T-cell (primary cell): ENCODE measurements around the gene TRNT1. TPM values are rescaled to one million over a fixed set of nuclear protein-coding genes. Genes with fewer than 3 reads are reported as not detected.
A peak's percentile ranks its signal among the peaks of the same experiment; 100 is the strongest.

ENCODE experiments used
- ATAC-seq, 4 experiments: fragments of 200-7000 bp in 3 of 4; fragments of 150-1000 bp in 1 of 4; cut with Tn5 transposase; replicated peaks in 1 of 4; 1 replicate in 3 of 4; 2 replicates in 1 of 4; pipeline ENCODE4 v1.10.0; 2021; ENCODE audit warnings: moderate library complexity in 3 of 4, mild to moderate bottlenecking in 2 of 4, moderate number of reproducible peaks in 1 of 4
- CTCF ChIA-PET, 2 donors: fragments of 300-600 bp; sonication (Branson Sonifier 250); formaldehyde crosslinking; loops; one replicate each; lab custom pipeline; 2022; ENCODE audit warnings: antibody characterized with exemption in 2 of 2; lab: Charles Lee
- POLR2A ChIA-PET, 2 donors: fragments of 300-600 bp; sonication (Branson Sonifier 250); formaldehyde crosslinking; loops; one replicate each; lab custom pipeline; 2022; ENCODE audit warnings: antibody characterized with exemption in 2 of 2; lab: Charles Lee
- DNase-seq, 35 experiments: peaks; one replicate each; pipeline versions ENCODE4 v3.0.0 to v3.0.0-alpha.2; 2013 to 2023
- H3K27ac ChIP-seq: one replicate; pipeline ENCODE4 v1.5.1; 2013; ENCODE audit warnings: low read length
- H3K27me3 ChIP-seq, 2 experiments: replicated peaks in 1 of 2; 1 replicate in 1 of 2; 2 replicates in 1 of 2; pipeline versions ENCODE4 v1.6.1 to v1.7.0; 2013; ENCODE audit warnings: low read length in 1 of 2, mixed read lengths in 1 of 2; ENCODE audit not compliant: control insufficient read depth in 2 of 2, insufficient read depth in 2 of 2; ENCODE audit errors: extremely low read depth in 1 of 2
- H3K36me3 ChIP-seq, 2 donors: 1 replicate in 1 of 2; 2 replicates in 1 of 2; pipeline versions ENCODE4 v1.6.1 to v1.7.0; 2013; ENCODE audit warnings: low read length in 1 of 2; ENCODE audit not compliant: control insufficient read depth in 2 of 2, insufficient read depth in 1 of 2; ENCODE audit errors: extremely low read depth in 1 of 2
- H3K4me1 ChIP-seq, 2 experiments: 1 replicate in 1 of 2; 2 replicates in 1 of 2; pipeline versions ENCODE4 v1.6.1 to v1.7.0; 2013; ENCODE audit warnings: low read length in 2 of 2, mixed read lengths in 1 of 2; ENCODE audit not compliant: insufficient read depth in 2 of 2, control insufficient read depth in 1 of 2; ENCODE audit errors: extremely low read depth in 1 of 2
- H3K4me3 ChIP-seq, 2 donors: 1 replicate in 1 of 2; 2 replicates in 1 of 2; pipeline versions ENCODE4 v1.5.1 to v1.7.0; 2013; ENCODE audit warnings: mild to moderate bottlenecking in 2 of 2, low read length in 1 of 2, moderate library complexity in 1 of 2; ENCODE audit not compliant: control insufficient read depth in 1 of 2; ENCODE audit errors: extremely low read depth in 1 of 2
- H3K9me3 ChIP-seq: 2 replicates; pipeline ENCODE4 v1.7.0; 2013
- H3K27ac Mint-ChIP-seq, 2 donors: one replicate each; pipeline ENCODE4 v1.8.0; 2020 to 2021; ENCODE audit warnings: mild to moderate bottlenecking in 2 of 2, mixed read lengths in 2 of 2
- H3K27me3 Mint-ChIP-seq, 2 donors: one replicate each; pipeline ENCODE4 v1.8.0; 2021 to 2022; ENCODE audit warnings: mixed read lengths in 2 of 2
- H3K36me3 Mint-ChIP-seq: one replicate; pipeline ENCODE4 v1.8.0; 2021; ENCODE audit warnings: mixed read lengths
- H3K4me1 Mint-ChIP-seq, 3 donors: one replicate each; pipeline ENCODE4 v1.8.0; 2020 to 2022; ENCODE audit warnings: mixed read lengths in 3 of 3, mild to moderate bottlenecking in 1 of 3
- H3K4me3 Mint-ChIP-seq, 3 donors: one replicate each; pipeline ENCODE4 v1.8.0; 2020 to 2022; ENCODE audit warnings: mild to moderate bottlenecking in 3 of 3, mixed read lengths in 3 of 3, moderate library complexity in 3 of 3
- H3K9me3 Mint-ChIP-seq, 3 donors: one replicate each; pipeline ENCODE4 v1.8.0; 2020 to 2022; ENCODE audit warnings: mixed read lengths in 3 of 3
- WGBS: methylation state at CpG from one replicate; pipeline ENCODE4 v1.1.5; 2013; ENCODE audit warnings: missing lambda C conversion rate; ENCODE audit not compliant: insufficient coverage; 5-methylcytosine and 5-hydroxymethylcytosine counted together
- total RNA-seq, 35 experiments: library from RNA in 6 of 35; stranded (reverse) in 6 of 35; fragments of 120-200 nt in 1 of 35; gene quantifications; one replicate each; pipeline versions ENCODE4 v1.2.1 to v1.2.4 and lab custom pipeline; 2013 to 2026

TRNT1 gene
- total RNA-seq, 5 donors from 2014 or later (not counting 1 experiment from before 2014, with no cell fraction given), result 28.6 to 38.9 (median 37.5) TPM

GRCh38 chr3:3125977-3126376, 763 bp upstream of the TRNT1 start:
- no peak for DNase-seq
- CTCF ChIA-PET, result interaction anchor here in 1 of 2 donors (0.6 to 2.3 kb wide), 2 partner anchors 36 to 46 kb away, joined by 3 to 8 read pairs; no protein-coding TSS in a partner anchor

GRCh38 chr3:3127432-3128010, 781 bp downstream of the TRNT1 start:
- H3K9me3 ChIP-seq, result no peaks in the 10 kb centered on the region
- peaks cover 8 to 36% of the 10 kb centered on the region in 2 experiments for H3K4me1 ChIP-seq
- peak overlapping the region; percentile 96 for H3K27ac ChIP-seq
- H3K36me3 ChIP-seq, result peaks cover 0 to 25% of the 10 kb centered on the region in 2 donors
- peak overlapping the region; percentile 84 to 96 for H3K4me3 ChIP-seq
- peak overlapping the region; percentile 93 to 96 (median 95) for H3K4me3 Mint-ChIP-seq
- ATAC-seq (no peak), DNase-seq (peak in 24 of 35 experiments; percentile 11 to 61 (median 22))
- H3K4me1 Mint-ChIP-seq, result peaks cover 39 to 43% (median 41%) of the 10 kb centered on the region in 3 donors
- H3K27ac Mint-ChIP-seq, result peak overlapping the region; percentile 94
- H3K27me3 ChIP-seq, result no peaks in the 10 kb centered on the region
- POLR2A ChIA-PET, result interaction anchor here in 1 of 2 donors (0.6 kb wide), 1 partner anchor 1377 kb away, joined by 3 read pairs; no protein-coding TSS in a partner anchor
- 3% methylated on average over 7 of the region's 20 CpGs for WGBS
- no peaks in the 10 kb centered on the region for H3K9me3 Mint-ChIP-seq
- no peaks in the 10 kb centered on the region for H3K27me3 Mint-ChIP-seq
- peaks cover 20% of the 10 kb centered on the region for H3K36me3 Mint-ChIP-seq
- CTCF ChIA-PET, result interaction anchor here in 1 of 2 donors (2.3 kb wide), 1 partner anchor 44 kb away, joined by 8 read pairs; no protein-coding TSS in a partner anchor

More at GRCh38 chr3:3125977-3126376, 763 bp upstream of the TRNT1 start:
- Mint-ChIP-seq H3K27me3 (no peaks in the 10 kb centered on the region), H3K36me3 (peaks cover 15% of the 10 kb centered on the region), H3K4me3 (peak overlapping the region; percentile 93 to 96 (median 95)), H3K27ac (peak overlapping the region; percentile 90 to 94), H3K9me3 (no peaks in the 10 kb centered on the region), H3K4me1 (peaks cover 39 to 43% (median 39%) of the 10 kb centered on the region in 3 donors)
- Histone ChIP-seq H3K9me3 (no peaks in the 10 kb centered on the region), H3K4me1 (peaks cover 8 to 36% of the 10 kb centered on the region in 2 experiments), H3K36me3 (peaks cover 0 to 22% of the 10 kb centered on the region in 2 donors), H3K27ac (peak overlapping the region; percentile 95), H3K4me3 (peak overlapping the region; percentile 70 to 96), H3K27me3 (no peaks in the 10 kb centered on the region)
- POLR2A ChIA-PET, result interaction anchor here in 1 of 2 donors (1.0 kb wide), 1 partner anchor 44 kb away, joined by 3 read pairs; no protein-coding TSS in a partner anchor
- 95% methylated on average over 21 of the region's 24 CpGs for WGBS
- ATAC-seq, result no peak

GRCh38 chr3:3129579-3129978, 2.8 kb downstream of the TRNT1 start:
- Histone ChIP-seq H3K9me3 (no peaks in the 10 kb centered on the region), H3K27ac (no peak overlapping the region), H3K27me3 (no peaks in the 10 kb centered on the region), H3K4me1 (peaks cover 12 to 43% of the 10 kb centered on the region in 2 experiments), H3K4me3 (no peak overlapping the region), H3K36me3 (peaks cover 0 to 29% of the 10 kb centered on the region in 2 donors)
- peak overlapping the region in 1 of 3 donors; percentile 96 for H3K4me3 Mint-ChIP-seq
- H3K4me1 Mint-ChIP-seq, result peaks cover 59 to 62% (median 59%) of the 10 kb centered on the region in 3 donors
- ChIA-PET POLR2A (interaction anchor here in 1 of 2 donors (0.6 to 1.1 kb wide), 4 partner anchors 10 to 62 kb away, joined by 3 read pairs; no protein-coding TSS in a partner anchor), CTCF (interaction anchor here in 1 of 2 donors (0.5 to 1.3 kb wide), 2 partner anchors 44 to 1899 kb away, joined by 3 to 4 read pairs; no protein-coding TSS in a partner anchor)
- no peaks in the 10 kb centered on the region for H3K27me3 Mint-ChIP-seq
- DNase-seq, result no peak
- peak overlapping the region; percentile 16 to 46 for H3K27ac Mint-ChIP-seq
- no peaks in the 10 kb centered on the region for H3K9me3 Mint-ChIP-seq
- WGBS, result 58% methylated on average over 5 of the region's 5 CpGs
- ATAC-seq, result no peak
- peaks cover 26% of the 10 kb centered on the region for H3K36me3 Mint-ChIP-seq

- peaks cover 61 to 71% (median 69%) of the 10 kb centered on the region in 3 donors for H3K4me1 Mint-ChIP-seq
- Histone ChIP-seq H3K27ac (no peak overlapping the region), H3K9me3 (no peaks in the 10 kb centered on the region), H3K36me3 (peaks cover 0 to 51% of the 10 kb centered on the region in 2 donors), H3K4me3 (no peak overlapping the region), H3K27me3 (no peaks in the 10 kb centered on the region), H3K4me1 (peaks cover 6 to 21% of the 10 kb centered on the region in 2 experiments)
- 94% methylated on average over 2 of the region's 6 CpGs for WGBS
- no peak overlapping the region for H3K4me3 Mint-ChIP-seq
- POLR2A ChIA-PET, result interaction anchor here in 1 of 2 donors (0.8 to 1.5 kb wide), 4 partner anchors 9 to 37 kb away, joined by 3 to 5 read pairs (median 4); no protein-coding TSS in a partner anchor
- ATAC-seq (no peak), DNase-seq (no peak)
- peak overlapping the region in 1 of 2 donors; percentile 22 for H3K27ac Mint-ChIP-seq
- H3K9me3 Mint-ChIP-seq, result no peaks in the 10 kb centered on the region
- CTCF ChIA-PET, result interaction anchor here (0.6 to 2.3 kb wide), 4 partner anchors 38 to 1891 kb away, joined by 3 to 9 read pairs (median 4); no protein-coding TSS in a partner anchor
- H3K27me3 Mint-ChIP-seq, result no peaks in the 10 kb centered on the region
- peaks cover 53% of the 10 kb centered on the region for H3K36me3 Mint-ChIP-seq
Measured at GRCh38 chr3:3133500-3133899, 6.8 kb downstream of the TRNT1 start.

- H3K4me3 ChIP-seq, result no peak overlapping the region
- H3K36me3 ChIP-seq, result peaks cover 0 to 53% of the 10 kb centered on the region in 2 donors
- ChIA-PET CTCF (no interaction called here), POLR2A (interaction anchor here in 1 of 2 donors (1.5 kb wide), 1 partner anchor 35 kb away, joined by 4 read pairs; no protein-coding TSS in a partner anchor)
- H3K27ac Mint-ChIP-seq, result peak overlapping the region; percentile 66 to 75
- peak overlapping the region in 1 of 3 donors; percentile 2 for H3K4me3 Mint-ChIP-seq
- 95% methylated on average over 3 of the region's 4 CpGs for WGBS
- no peak overlapping the region for H3K27ac ChIP-seq
- peaks cover 52% of the 10 kb centered on the region for H3K36me3 Mint-ChIP-seq
- H3K9me3 Mint-ChIP-seq, result no peaks in the 10 kb centered on the region
- H3K4me1 ChIP-seq, result peaks cover 4 to 9% of the 10 kb centered on the region in 2 experiments
- no peaks in the 10 kb centered on the region for H3K27me3 ChIP-seq
- DNase-seq, result no peak
- no peaks in the 10 kb centered on the region for H3K27me3 Mint-ChIP-seq
- peaks cover 57 to 66% (median 62%) of the 10 kb centered on the region in 3 donors for H3K4me1 Mint-ChIP-seq
- peak in 2 of 4 experiments; percentile 28 to 29 for ATAC-seq
- H3K9me3 ChIP-seq, result no peaks in the 10 kb centered on the region
Measured at GRCh38 chr3:3134750-3135448, 8.2 kb downstream of the TRNT1 start.

GRCh38 chr3:3137526-3137925, 10.8 kb downstream of the TRNT1 start:
- Histone ChIP-seq H3K9me3 (no peaks in the 10 kb centered on the region), H3K36me3 (peaks cover 0 to 64% of the 10 kb centered on the region in 2 donors), H3K4me3 (no peak overlapping the region), H3K27ac (no peak overlapping the region), H3K27me3 (no peaks in the 10 kb centered on the region), H3K4me1 (peaks cover 4 to 7% of the 10 kb centered on the region in 2 experiments)
- Mint-ChIP-seq H3K27ac (peak overlapping the region; percentile 16 to 59), H3K9me3 (no peaks in the 10 kb centered on the region), H3K4me1 (peaks cover 57 to 64% (median 60%) of the 10 kb centered on the region in 3 donors), H3K4me3 (no peak overlapping the region), H3K36me3 (peaks cover 54% of the 10 kb centered on the region), H3K27me3 (no peaks in the 10 kb centered on the region)
- CTCF ChIA-PET, result no interaction called here
- POLR2A ChIA-PET, result no interaction called here
- ATAC-seq, result no peak
- no peak for DNase-seq
- WGBS, result no CpG with 5 or more reads among the region's 6 CpGs
